Measurements from ENCODE around the gene LRRN3. TPM values are rescaled to one million over a fixed set of nuclear protein-coding genes. Genes with fewer than 3 reads are reported as not detected.

The LRRN3 gene
- total RNA-seq, 1 experiment from 2014 or later, result 5.8 TPM

DNA sequence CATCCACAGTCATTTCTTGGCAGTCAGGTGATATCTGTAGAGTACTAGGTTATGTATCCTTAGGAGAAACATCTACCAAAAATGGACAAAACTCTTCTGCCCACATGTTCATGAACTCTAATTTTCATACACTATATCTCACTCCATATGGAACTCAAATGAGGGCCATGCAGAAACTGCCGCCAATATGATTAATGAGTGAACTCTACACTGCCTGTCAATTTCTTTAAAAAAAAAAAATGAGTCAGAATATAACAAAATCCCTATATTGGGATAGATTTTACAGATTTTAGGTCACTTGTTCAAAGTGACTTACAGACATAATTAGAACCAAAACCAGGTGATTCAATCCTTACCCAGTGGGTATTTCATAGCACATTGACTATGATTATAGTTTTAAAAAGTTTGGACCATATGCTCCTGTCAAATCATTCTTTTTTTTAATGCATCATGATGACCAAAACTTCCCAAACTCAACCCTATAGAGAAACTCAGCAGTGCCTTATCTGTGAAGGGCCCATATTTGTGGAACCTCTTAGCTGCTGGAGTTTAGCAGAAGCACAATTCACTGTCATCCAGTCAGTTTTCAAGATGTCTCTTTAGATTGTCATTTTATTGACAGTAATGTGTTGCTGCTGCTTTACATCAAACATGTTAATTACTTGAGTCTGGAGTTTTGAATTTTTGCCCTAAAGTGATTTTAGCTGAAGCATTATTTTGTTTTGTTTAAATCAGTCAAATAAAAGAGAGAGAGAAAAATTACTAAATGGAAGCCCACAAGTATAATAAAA, 11.1 kb downstream of the LRRN3 start:
- no peak for DNase-seq (ENCODE audit: low spot score)
- in situ Hi-C loops (cut with HindIII; ENCODE audit: low sequenced_read_pairs), result no loop called here

DNA sequence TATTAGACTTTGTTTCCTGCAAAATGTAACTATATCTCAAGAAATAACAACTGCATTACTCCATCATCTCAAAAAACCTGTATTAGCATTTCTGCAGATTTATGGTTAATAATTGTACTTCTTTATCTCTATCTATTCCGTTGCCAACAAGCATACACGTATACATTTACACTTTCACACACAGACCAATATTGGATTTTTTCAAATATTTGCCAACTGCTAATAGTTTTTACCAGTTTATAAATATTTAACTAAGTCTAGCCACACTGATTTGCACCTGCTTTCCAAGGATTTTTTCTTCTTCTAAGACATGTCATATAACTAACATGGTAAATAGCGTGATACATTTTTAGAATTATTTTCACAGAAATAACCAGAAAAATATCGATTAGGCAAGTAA, 12.2 kb downstream of the LRRN3 start:
- no peak for DNase-seq (ENCODE audit: low spot score)
- in situ Hi-C loops (cut with HindIII; ENCODE audit: low sequenced_read_pairs), result no loop called here

DNA sequence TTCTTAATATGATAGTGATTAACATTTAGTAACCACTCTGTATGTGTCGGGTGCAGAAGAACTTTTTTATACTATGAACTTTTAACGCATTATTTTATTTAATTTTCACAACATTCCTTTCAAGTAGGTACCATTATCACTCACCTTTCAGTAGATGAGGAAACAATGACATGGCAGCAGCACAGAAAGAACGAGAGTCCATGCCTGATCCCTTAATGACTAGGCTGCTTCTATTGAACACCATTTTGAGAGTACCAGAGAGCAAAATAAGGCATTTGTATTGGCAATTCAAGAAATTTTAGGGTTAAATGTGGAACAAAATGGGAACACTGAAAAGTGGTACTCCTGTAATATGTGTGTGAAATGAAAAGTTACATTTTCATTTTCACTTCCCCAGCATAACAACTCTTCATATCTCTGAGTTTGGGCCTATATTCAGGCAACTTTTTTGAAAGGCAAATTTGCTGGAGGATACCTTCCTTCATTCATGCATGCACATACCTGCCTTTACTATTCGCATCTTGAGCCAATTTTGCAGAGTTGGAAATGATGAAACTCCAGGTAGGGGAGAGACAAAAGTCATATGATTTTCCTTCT, 12.8 kb downstream of the LRRN3 start:
- in situ Hi-C loops (cut with HindIII; ENCODE audit: low sequenced_read_pairs), result no loop called here
- no peak for DNase-seq (ENCODE audit: low spot score)

DNA sequence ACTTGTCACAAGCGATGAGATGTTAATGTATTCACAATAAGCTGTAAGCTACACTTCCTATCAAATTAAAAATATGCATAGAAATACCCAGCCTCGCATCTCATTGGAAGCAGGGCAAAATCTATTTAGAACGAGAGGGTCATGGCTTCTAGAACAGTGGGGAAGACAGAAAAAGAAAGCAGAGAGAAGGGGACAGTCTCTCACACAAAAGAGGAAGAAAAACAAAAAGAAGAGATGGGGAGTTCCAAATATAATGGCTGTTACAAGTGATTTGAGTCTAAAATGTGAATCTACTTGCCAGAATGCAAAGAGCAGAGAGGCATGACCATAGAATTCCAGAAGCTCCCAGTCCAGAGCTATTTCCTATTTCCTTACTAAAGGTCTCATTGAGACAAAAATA, 13.8 kb downstream of the LRRN3 start:
- no peak for DNase-seq (ENCODE audit: low spot score)
- in situ Hi-C loops (cut with HindIII; ENCODE audit: low sequenced_read_pairs), result no loop called here

DNA sequence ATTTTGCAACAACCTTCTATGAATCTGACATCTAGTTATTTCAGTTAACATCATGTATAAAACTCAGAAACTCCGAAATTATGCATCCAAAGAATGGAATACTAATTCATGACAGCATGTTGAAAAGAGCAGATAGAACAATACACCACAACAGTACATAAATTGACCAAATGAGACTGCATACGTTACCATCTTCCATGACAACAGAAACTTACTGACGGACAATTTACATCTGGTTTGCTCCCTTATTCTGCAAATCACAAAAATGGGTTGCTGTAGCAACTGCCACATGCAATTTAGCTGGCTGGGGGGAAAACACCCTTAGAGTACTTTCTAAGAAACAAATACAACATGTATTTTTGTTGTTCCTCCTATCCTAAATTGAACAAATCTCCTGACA, 14.3 kb downstream of the LRRN3 start:
- in situ Hi-C loops (cut with HindIII; ENCODE audit: low sequenced_read_pairs), result no loop called here
- no peak for DNase-seq (ENCODE audit: low spot score)

DNA sequence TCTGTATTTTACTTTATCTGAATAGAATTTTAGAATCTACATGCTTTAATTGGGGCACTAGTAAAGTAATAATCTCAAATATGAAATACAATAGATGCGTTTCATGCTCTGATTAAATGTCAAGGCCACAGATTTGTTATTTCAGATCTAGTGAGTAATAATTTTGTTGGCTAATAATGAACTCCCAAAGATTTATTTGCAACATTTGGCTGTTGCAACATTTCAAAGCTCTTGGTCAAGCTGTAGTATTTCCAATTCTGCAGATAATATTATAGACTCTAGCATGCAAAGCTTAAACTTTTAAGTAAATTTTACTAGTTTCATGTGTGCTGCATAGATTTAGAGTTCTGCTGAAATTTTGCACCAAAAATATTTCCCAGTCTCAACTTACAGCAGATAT, 16.7 kb downstream of the LRRN3 start:
- in situ Hi-C loops (cut with HindIII; ENCODE audit: low sequenced_read_pairs), result no loop called here
- DNase-seq (ENCODE audit: low spot score), result no peak

DNA sequence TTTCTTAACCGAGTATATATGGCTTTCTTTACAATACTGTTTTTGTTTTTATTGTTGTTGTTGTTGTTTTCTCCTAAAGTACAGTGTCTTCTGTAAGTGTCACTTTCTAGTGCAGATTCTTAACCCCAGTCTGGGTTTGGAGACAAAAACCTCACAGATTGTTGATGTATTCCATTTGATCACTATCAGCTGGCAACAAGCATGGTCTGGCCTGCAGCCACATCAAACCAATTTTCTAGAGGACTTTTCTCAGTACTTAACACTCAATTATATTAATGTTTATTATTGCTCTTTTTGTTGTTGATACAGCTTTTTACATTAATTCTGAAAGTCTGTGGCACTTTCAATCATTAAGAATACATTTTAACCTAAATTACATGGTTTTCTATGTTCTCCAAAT, 17.1 kb downstream of the LRRN3 start:
- in situ Hi-C loops (cut with HindIII; ENCODE audit: low sequenced_read_pairs), result no loop called here
- no peak for DNase-seq (ENCODE audit: low spot score)

DNA sequence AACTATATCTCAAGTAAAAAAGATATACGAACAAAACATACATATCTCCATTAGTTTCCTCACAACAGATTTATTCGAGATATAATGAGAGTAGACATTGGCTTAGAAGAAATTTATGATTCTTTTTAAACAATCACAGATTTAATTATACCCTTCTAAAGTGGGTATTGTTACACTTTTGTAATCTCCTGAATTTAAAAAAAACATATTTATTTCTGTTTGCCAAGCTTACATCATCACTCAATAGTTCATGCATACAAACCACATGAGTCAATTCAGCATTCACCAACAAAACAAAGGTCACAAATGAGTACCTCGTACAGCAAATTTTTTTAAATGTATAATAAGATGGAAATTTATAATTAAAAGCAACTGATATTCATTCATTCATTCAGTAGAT, 17.6 kb downstream of the LRRN3 start:
- in situ Hi-C loops (cut with HindIII; ENCODE audit: low sequenced_read_pairs), result no loop called here
- DNase-seq (ENCODE audit: low spot score), result no peak

DNA sequence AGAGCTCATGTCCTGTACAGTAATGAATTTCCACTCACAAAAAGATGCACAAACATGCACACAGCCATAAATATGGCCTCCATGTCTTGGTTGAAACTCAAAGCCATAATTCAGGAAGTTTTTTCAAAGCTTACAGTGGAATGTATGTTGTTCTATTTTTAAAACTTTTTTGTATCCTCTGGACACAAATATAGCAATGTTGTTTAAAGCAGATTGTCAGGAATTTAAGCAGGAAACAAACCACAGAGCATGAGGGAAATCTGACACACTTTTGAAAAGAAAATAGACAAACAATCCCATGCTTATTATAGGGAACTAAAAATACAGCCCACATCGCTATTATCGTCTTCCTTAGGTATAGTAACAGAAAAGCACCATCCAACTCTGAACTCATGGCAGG, 21.5 kb downstream of the LRRN3 start:
- in situ Hi-C loops (cut with HindIII; ENCODE audit: low sequenced_read_pairs), result no loop called here

DNA sequence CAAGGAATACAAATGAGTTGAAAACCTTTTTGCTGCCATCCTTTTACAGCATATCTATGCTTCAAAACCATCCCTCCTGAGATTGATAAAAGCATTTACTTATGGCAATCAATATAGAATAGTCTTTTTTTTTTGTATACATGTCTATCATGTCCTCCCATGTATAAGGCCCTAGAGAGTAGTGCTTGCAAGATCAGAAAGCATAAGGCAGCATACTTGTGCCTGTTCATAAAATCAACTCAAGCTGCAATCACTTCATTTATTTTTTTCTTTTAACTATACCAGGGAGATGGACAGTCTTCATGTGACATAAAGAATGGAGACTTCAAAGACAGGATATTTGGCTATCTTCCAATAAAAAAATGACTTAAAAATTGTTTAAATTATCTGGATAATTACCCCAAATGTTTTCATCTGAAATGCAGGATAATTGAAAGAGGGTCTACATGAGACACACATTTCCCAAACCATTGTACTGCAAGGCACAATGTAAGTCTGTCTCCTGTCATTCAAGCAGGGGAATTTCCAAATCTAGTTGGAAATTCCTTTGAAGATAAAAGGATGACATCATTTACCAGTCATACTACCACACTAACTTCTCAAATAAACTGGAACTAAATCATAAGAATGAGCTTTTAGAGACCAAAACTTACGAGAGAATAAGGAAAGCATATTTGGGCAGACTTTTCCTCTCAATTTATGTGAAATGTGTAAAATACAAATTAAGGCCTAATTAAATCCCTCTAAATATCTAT, 22.5 kb downstream of the LRRN3 start:
- no peak for DNase-seq (ENCODE audit: low spot score)
- in situ Hi-C loops (cut with HindIII; ENCODE audit: low sequenced_read_pairs), result no loop called here

More for the DNA sequence above, 21.5 kb downstream of the LRRN3 start:
- DNase-seq (ENCODE audit: low spot score), result no peak

DNA sequence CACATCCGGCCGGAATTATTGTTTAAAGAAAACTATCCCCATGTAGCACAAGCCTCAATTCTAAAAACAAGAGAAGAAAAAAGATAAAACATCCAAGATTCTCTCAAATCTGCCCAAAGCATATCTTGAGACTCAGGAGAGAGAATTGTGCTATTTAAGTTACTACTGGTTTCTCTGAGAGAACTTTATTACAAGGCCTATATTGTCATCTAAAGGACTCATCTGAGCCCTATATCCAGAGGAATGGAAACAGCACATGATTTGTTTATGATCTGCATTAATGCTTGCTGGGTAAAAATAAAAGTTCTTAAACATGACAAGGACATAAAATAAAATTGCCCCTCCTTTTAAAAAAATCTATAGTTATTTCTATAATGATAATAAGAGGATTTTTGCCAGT, 25.0 kb downstream of the LRRN3 start:
- no peak for DNase-seq (ENCODE audit: low spot score)
- in situ Hi-C loops (cut with HindIII; ENCODE audit: low sequenced_read_pairs), result no loop called here

DNA sequence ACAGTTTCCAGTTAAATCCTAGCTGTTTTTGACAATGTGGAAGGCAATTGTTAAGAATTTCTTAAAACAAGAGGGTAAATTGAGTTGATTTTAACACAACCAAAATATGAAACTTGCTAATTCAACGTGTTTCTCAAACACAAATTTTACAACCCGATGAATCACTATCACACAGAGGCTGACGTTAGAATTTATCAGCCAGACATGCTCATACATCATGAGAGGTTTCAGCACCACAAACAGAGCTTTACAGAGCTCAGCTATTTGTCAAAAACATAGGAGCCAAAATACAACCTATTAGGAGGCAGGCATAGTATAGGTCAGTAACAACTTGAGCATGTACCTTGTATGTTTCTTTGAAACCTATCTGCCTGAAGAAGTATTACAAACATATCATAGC, 36.1 kb downstream of the LRRN3 start:
- no peak for DNase-seq (ENCODE audit: low spot score)
- in situ Hi-C loops (cut with HindIII; ENCODE audit: low sequenced_read_pairs), result no loop called here

DNA sequence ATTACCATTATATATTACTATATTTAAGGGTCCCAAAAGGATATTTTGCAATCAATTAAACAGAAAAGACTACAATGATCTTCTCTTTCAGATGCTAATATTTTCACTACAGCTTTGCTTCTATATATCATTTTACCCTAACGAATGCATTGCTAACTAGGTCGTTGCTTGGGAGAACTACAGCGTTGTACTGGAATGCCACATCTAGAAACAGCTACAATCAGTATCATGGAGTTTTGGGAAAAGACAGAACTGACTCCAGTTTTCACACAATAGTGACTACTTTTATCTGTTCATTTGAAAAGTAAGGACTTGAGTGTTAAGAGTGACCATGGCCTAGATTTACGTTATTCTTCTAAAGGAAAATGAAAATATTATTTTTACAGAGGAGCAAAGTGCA, 38.5 kb downstream of the LRRN3 start:
- in situ Hi-C loops (cut with HindIII; ENCODE audit: low sequenced_read_pairs), result no loop called here
- no peak for DNase-seq (ENCODE audit: low spot score)

DNA sequence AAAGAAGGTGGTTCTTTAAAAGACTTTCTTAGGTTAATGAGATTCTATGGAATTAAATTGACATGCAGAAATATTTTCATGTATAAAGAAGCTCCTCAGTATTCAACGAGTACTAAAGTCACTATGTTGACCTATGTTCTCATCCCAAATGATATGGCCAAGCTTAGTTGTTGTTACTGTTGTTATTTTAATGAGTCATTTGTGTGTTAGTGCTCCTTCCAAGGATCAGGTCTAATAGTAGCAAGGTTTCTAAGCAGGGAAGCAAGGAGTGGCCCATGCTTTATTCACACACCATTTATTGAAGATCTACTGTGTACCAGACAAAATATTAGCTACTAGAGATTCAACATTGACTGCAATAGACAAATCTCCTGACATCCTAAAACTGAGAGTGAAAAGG, 41.9 kb downstream of the LRRN3 start:
- in situ Hi-C loops (cut with HindIII; ENCODE audit: low sequenced_read_pairs), result no loop called here
- DNase-seq (ENCODE audit: low spot score), result no peak

DNA sequence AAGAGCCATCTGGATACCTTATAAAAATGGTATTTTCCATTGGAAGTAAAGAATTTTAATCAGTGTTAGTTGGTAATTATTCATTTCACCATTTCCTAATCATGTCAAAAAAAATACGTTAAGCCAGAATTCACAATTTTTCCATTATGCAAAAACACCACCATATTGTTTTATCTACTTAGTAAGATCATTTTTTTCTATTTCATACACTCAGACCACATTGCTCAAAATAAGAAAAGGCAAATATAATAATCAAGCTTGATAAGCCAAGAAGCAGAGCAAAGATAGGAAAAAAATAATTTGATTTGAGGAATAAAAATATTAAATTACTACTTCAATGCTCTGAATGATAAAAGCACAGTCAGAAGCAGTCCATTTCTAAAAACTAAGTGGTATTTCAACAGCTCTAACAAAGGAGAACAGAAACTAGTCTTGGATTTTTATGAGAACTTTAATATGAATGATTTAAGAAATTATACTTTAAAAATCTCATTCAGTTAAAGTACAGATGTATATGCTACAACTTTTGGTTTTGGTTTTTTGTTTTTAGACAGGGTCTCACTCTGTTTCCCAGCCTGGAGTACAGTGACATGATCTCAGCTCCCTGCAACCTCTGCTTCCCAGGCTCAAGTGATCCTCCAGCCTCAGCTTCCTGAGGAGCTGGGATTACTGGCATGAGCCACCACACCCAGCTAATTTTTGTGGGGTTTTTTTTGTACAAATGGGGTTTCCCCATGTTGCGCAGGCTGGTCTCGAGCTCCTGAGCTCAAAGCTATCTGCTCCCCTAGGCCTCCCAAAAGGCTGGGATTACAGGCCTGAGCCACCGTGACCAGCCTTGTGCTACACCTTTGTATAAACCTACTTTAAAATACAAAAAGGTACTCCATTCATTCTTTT, 46.6 kb downstream of the LRRN3 start:
- in situ Hi-C loops (cut with HindIII; ENCODE audit: low sequenced_read_pairs), result no loop called here
- DNase-seq (ENCODE audit: low spot score), result no peak

DNA sequence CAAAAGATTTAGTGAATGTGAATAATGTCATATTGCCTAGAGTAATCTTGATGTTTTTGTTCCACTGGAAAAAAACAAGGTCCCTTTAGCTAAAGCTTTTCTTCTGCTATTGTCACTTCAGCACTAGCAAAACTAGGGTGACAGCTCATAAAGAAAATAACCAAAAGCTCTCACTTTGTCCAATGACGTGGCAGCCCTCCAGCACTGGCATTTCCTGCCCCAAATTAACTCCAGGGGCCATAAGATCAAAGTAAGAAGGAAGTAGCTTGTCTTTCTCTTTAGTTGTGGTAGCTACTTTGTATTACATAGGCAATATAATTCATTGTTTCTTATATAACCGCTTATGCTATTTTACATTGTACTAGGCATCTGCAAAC, 47.3 kb downstream of the LRRN3 start:
- DNase-seq (ENCODE audit: low spot score), result peak; percentile 46
- in situ Hi-C loops (cut with HindIII; ENCODE audit: low sequenced_read_pairs), result no loop called here

DNA sequence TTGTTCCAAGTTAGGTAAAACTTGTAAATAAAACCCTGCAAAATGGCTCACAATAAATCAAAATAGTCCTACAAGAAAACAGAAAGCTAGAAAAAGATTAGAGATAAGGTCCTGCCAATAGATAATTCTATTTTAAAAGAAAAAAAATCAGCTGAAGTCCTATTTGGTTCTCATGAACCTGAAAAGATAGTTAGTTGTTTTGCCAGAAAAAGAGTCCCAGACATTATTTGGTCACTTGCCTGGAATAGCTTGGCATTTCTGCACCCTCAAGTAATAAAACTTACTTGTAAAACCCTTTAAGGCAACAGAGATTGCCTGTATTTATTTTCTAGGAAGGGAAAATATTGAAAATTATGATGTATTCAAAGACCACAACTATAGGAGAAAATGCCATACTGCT, 47.7 kb downstream of the LRRN3 start:
- in situ Hi-C loops (cut with HindIII; ENCODE audit: low sequenced_read_pairs), result no loop called here
- peak; percentile 27 for DNase-seq (ENCODE audit: low spot score)

DNA sequence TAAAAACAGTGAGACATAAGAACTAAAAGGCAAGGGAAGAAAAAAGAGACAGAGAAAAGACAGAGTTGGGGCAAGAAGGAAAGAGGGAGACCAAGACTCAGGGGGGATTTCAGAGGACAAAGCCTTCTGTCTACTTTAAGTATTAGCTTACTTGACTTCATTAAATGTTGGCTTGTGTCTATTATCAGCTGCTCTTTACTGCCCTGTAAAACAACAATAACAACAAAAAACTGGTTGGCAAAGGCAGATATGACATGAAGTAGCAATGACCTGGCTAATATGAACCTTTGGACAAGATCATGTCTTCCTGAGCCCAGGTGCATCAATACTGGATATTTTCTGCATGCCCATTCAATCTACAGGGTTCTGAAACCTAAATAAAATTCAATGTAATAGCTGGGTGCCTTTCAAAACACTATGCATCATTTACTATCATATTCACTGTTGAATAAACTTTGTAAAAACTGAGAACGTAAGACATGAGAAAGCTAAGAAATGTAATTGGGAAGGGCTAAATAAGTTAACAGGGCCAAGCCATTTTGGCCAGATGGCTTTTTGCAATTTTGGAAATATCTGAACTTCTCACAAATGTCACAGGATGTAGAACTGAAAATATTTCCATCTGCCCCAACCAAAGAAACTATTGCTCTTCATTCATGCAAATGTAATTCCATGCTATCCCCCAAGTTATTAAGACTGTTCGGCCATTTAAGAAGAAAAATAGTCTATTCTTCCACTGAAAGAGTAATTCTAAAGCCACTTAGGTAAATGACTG, 49.4 kb downstream of the LRRN3 start:
- peak; percentile 82 for DNase-seq (ENCODE audit: low spot score)
- in situ Hi-C loops (cut with HindIII; ENCODE audit: low sequenced_read_pairs), result no loop called here

DNA sequence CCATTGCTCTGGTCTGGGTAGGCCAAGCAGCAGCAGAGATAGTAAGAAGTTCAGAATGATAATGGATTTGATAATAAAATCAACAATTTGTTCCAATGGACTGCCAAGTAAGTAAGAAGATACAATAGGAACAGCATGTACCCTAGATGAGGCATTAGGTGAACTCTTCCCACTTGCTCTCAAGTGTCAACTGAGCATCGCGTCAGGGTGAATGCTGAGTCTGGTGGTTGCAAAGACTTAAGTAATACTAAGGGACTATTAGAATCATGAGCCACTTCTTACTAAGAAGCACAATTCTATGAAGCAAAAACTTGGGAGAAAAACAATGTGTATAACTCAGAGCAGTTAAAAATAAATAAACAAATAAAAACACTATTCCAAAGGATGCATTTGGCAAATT, 54.5 kb downstream of the LRRN3 start:
- no peak for DNase-seq (ENCODE audit: low spot score)
- in situ Hi-C loops (cut with HindIII; ENCODE audit: low sequenced_read_pairs), result no loop called here

Data from G401 (cell line).